ENCODE data around the gene GRIN2A.

DNA sequence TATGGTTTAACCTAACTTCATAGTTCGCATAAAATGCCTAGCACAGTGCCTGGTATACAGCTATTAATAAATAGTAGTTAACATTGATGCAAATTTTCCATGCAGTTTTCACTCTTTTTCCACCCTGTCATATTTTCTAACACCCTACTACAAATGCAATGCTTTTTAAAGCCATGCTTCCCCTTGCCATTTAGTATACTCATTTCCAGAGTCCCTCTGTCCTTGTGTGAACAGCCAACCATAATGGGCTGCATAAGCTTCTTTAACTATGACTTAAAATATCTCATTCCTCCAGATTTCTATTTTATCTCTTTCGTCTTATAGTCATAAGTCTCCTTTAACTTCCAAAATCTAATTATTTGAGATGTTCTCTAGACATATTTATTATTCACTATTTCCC is 284.1 kb downstream of the GRIN2A start:
- TF ChIP-seq POLR2A (IDR thresholded peaks at IDR 0.05; ENCODE audit: low read depth, low read length): no peak
- TF ChIP-seq POLR2AphosphoS5 (IDR thresholded peaks at IDR 0.05; ENCODE audit: low read depth, low read length): no peak
- TF ChIP-seq TAF1 (IDR thresholded peaks at IDR 0.05; ENCODE audit: borderline replicate concordance, low read depth, low read length): no peak
